GM23338 (cell line): ENCODE measurements around the gene RAB5B. TPM values are rescaled to one million over a fixed set of nuclear protein-coding genes. Genes with fewer than 3 reads are reported as not detected.

Source experiments
- ATAC-seq: fragments of 200-7000 bp; cut with Tn5 transposase; 3 replicates; pipeline ENCODE4 v1.9.1; 2020
- DNase-seq: peaks from one replicate; pipeline ENCODE4 v3.0.0-alpha.2; 2015; ENCODE audit warnings: low spot score
- H2AFZ ChIP-seq: fragments of 200-600 bp; sonication (generic); 2 replicates; pipeline ENCODE4 v1.8.0; 2016; ENCODE audit warnings: antibody characterized with exemption, mild to moderate bottlenecking, moderate library complexity
- H3F3A ChIP-seq: fragments of 200-600 bp; sonication (generic); replicated peaks from 2 replicates; pipeline ENCODE4 v1.8.0; 2017; ENCODE audit warnings: antibody characterized with exemption, mixed run types, low read depth
- H3K27ac ChIP-seq: fragments of 200-600 bp; sonication (generic); 2 replicates; pipeline ENCODE4 v1.6.1; 2016; ENCODE audit warnings: low read depth
- H3K27me3 ChIP-seq: fragments of 200-600 bp; sonication (generic); 2 replicates; pipeline ENCODE4 v1.8.0; 2016; ENCODE audit warnings: mild to moderate bottlenecking, mixed run types, moderate library complexity; ENCODE audit not compliant: insufficient read depth
- H3K36me3 ChIP-seq: fragments of 200-600 bp; sonication (generic); 2 replicates; pipeline ENCODE4 v1.8.0; 2016; ENCODE audit warnings: mild to moderate bottlenecking; ENCODE audit not compliant: insufficient read depth
- H3K4me1 ChIP-seq: fragments of 200-600 bp; sonication (generic); 2 replicates; pipeline ENCODE4 v1.8.0; 2016; ENCODE audit warnings: mild to moderate bottlenecking, moderate library complexity; ENCODE audit not compliant: insufficient read depth
- H3K4me2 ChIP-seq: fragments of 200-600 bp; sonication (generic); 2 replicates; pipeline ENCODE4 v1.7.1; 2017; ENCODE audit warnings: mixed run types
- H3K4me3 ChIP-seq: fragments of 200-600 bp; sonication (generic); 2 replicates; pipeline ENCODE4 v1.6.1; 2016; ENCODE audit warnings: mixed run types
- H3K79me2 ChIP-seq: fragments of 200-600 bp; sonication (generic); replicated peaks from 2 replicates; pipeline ENCODE4 v1.8.0; 2017; ENCODE audit warnings: mild to moderate bottlenecking; ENCODE audit not compliant: insufficient read depth
- H3K9me2 ChIP-seq: fragments of 200-600 bp; sonication (generic); 2 replicates; pipeline ENCODE4 v1.8.0; 2017; ENCODE audit not compliant: insufficient read depth
- H4K20me1 ChIP-seq: fragments of 200-600 bp; sonication (generic); replicated peaks from 2 replicates; pipeline ENCODE4 v1.8.0; 2017; ENCODE audit warnings: mild to moderate bottlenecking; ENCODE audit not compliant: insufficient read depth
- H3K27ac Mint-ChIP-seq: 2 replicates; pipeline ENCODE4 v1.8.0; 2020; ENCODE audit warnings: inconsistent platforms, mild to moderate bottlenecking, moderate library complexity, mixed read lengths
- H3K27me3 Mint-ChIP-seq: 3 replicates; pipeline ENCODE4 v1.8.0; 2022; ENCODE audit warnings: low read depth, mild to moderate bottlenecking, moderate library complexity, mixed read lengths, inconsistent platforms; ENCODE audit not compliant: insufficient read depth, poor library complexity
- H3K36me3 Mint-ChIP-seq: 3 replicates; pipeline ENCODE4 v1.8.0; 2021; ENCODE audit warnings: low read depth, mild to moderate bottlenecking, inconsistent platforms, moderate library complexity, mixed read lengths
- H3K4me1 Mint-ChIP-seq: 3 replicates; pipeline ENCODE4 v1.8.0; 2020; ENCODE audit warnings: mild to moderate bottlenecking, inconsistent platforms, mixed read lengths
- H3K4me3 Mint-ChIP-seq: 3 replicates; pipeline ENCODE4 v1.8.0; 2021; ENCODE audit warnings: moderate library complexity, mild to moderate bottlenecking, inconsistent platforms, mixed read lengths
- H3K9me3 Mint-ChIP-seq: 3 replicates; pipeline ENCODE4 v1.8.0; 2020; ENCODE audit warnings: moderate library complexity, mild to moderate bottlenecking, inconsistent platforms, mixed read lengths
- CREB1 ChIP-seq: fragments of 250-450 bp; sonication (Bioruptor Pico); IDR thresholded peaks from 2 replicates; pipeline ENCODE4 v1.5.0; 2020; ENCODE audit warnings: low read depth, mild to moderate bottlenecking, moderate library complexity
- EZH2phosphoT487 ChIP-seq: fragments of 200-600 bp; sonication (generic); IDR thresholded peaks from one replicate; pipeline ENCODE4 v1.8.1; 2018; ENCODE audit warnings: antibody characterized with exemption; ENCODE audit not compliant: unreplicated experiment
- JUNB ChIP-seq: IDR thresholded peaks from one replicate; pipeline ENCODE4 v1.6.1; 2016; ENCODE audit warnings: antibody characterized with exemption; ENCODE audit not compliant: unreplicated experiment
- NANOG ChIP-seq: IDR thresholded peaks from 2 replicates; pipeline ENCODE4 v1.6.1; 2016; ENCODE audit warnings: antibody characterized with exemption, borderline replicate concordance
- POLR2AphosphoS5 ChIP-seq: IDR thresholded peaks from 2 replicates; pipeline ENCODE4 v1.6.1; 2016; ENCODE audit warnings: antibody characterized with exemption, low read depth
- STAT1 ChIP-seq: IDR thresholded peaks from one replicate; pipeline ENCODE4 v1.6.1; 2016; ENCODE audit warnings: antibody characterized with exemption; ENCODE audit not compliant: unreplicated experiment
- ZNF331 ChIP-seq: fragments of 250-450 bp; sonication (Bioruptor Pico); IDR thresholded peaks from 2 replicates; pipeline ENCODE4 v1.5.0; 2020; ENCODE audit warnings: low read depth, mild to moderate bottlenecking, moderate library complexity
- polyA plus RNA-seq: library from polyadenylated mRNA; unstranded; fragments of >200 nt; fragmentation: Nextera tagmentation; extraction: Ambion mirVana; gene quantifications from 2 replicates; pipeline ENCODE4 v1.2.1, GENCODE V29; 2016
- total RNA-seq: library from RNA; depleted of rRNA; stranded (reverse); fragments of >200 nt; shearing (Covaris generic); gene quantifications from 2 replicates; pipeline ENCODE4 v1.2.3, GENCODE V29; 2014
- TF ChIP-seq, protein P1 (sequence below), 2 experiments: fragments of 200-600 bp in 1 of 2; sonication (generic) in 1 of 2; conservative IDR thresholded peaks; 2 replicates each; pipeline versions ENCODE4 v1.5.1 to v1.6.1; 2016 to 2017; ENCODE audit warnings: antibody characterized with exemption in 2 of 2, low read depth in 2 of 2, mild to moderate bottlenecking in 2 of 2, moderate library complexity in 1 of 2
- TF ChIP-seq, protein P2 (sequence below): fragments of 250-450 bp; sonication (Bioruptor Pico); IDR thresholded peaks from 2 replicates; pipeline ENCODE4 v1.5.0; 2020; ENCODE audit warnings: mild to moderate bottlenecking, moderate library complexity
- TF ChIP-seq, protein P3 (sequence below): IDR thresholded peaks from one replicate; pipeline ENCODE4 v1.6.1; 2018; ENCODE audit warnings: antibody characterized with exemption; ENCODE audit not compliant: unreplicated experiment

RAB5B gene
- total and polyA plus RNA-seq, 2 experiments from 2014 or later = 19.7 to 46.5 TPM

DNA sequence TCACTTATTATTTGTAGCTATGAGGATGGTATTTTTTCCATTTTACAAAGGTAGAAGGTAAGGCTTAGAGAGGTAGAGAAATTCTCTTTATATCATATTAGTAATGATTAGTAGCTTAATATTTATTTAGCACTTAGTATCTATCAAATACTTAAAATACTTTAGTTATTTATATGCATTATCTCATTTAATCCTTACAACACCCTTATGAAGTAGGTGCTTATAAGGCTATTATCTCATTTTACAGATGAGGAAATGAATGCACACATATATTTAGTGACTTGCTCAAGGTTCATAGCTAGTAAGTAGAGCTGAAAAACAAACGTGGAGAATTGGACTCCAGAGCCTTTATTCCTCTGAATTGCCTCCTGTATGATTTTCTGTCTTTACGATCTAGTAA is 11.0 kb downstream of the RAB5B start:
- no peak overlapping the region for H3K4me3 Mint-ChIP-seq
- H3K4me1 Mint-ChIP-seq = peaks cover 3% of the 10 kb centered on the region; the same call in 1 of the 3 replicates
- H3K27me3 Mint-ChIP-seq = peaks cover 2% of the 10 kb centered on the region
- TF ChIP-seq, protein P1, sequence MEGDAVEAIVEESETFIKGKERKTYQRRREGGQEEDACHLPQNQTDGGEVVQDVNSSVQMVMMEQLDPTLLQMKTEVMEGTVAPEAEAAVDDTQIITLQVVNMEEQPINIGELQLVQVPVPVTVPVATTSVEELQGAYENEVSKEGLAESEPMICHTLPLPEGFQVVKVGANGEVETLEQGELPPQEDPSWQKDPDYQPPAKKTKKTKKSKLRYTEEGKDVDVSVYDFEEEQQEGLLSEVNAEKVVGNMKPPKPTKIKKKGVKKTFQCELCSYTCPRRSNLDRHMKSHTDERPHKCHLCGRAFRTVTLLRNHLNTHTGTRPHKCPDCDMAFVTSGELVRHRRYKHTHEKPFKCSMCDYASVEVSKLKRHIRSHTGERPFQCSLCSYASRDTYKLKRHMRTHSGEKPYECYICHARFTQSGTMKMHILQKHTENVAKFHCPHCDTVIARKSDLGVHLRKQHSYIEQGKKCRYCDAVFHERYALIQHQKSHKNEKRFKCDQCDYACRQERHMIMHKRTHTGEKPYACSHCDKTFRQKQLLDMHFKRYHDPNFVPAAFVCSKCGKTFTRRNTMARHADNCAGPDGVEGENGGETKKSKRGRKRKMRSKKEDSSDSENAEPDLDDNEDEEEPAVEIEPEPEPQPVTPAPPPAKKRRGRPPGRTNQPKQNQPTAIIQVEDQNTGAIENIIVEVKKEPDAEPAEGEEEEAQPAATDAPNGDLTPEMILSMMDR (conservative IDR thresholded peaks at IDR 0.05; ENCODE audit: low read depth in 2 of 2) = no peak
- no peak for TF ChIP-seq STAT1
- TF ChIP-seq, protein P2, sequence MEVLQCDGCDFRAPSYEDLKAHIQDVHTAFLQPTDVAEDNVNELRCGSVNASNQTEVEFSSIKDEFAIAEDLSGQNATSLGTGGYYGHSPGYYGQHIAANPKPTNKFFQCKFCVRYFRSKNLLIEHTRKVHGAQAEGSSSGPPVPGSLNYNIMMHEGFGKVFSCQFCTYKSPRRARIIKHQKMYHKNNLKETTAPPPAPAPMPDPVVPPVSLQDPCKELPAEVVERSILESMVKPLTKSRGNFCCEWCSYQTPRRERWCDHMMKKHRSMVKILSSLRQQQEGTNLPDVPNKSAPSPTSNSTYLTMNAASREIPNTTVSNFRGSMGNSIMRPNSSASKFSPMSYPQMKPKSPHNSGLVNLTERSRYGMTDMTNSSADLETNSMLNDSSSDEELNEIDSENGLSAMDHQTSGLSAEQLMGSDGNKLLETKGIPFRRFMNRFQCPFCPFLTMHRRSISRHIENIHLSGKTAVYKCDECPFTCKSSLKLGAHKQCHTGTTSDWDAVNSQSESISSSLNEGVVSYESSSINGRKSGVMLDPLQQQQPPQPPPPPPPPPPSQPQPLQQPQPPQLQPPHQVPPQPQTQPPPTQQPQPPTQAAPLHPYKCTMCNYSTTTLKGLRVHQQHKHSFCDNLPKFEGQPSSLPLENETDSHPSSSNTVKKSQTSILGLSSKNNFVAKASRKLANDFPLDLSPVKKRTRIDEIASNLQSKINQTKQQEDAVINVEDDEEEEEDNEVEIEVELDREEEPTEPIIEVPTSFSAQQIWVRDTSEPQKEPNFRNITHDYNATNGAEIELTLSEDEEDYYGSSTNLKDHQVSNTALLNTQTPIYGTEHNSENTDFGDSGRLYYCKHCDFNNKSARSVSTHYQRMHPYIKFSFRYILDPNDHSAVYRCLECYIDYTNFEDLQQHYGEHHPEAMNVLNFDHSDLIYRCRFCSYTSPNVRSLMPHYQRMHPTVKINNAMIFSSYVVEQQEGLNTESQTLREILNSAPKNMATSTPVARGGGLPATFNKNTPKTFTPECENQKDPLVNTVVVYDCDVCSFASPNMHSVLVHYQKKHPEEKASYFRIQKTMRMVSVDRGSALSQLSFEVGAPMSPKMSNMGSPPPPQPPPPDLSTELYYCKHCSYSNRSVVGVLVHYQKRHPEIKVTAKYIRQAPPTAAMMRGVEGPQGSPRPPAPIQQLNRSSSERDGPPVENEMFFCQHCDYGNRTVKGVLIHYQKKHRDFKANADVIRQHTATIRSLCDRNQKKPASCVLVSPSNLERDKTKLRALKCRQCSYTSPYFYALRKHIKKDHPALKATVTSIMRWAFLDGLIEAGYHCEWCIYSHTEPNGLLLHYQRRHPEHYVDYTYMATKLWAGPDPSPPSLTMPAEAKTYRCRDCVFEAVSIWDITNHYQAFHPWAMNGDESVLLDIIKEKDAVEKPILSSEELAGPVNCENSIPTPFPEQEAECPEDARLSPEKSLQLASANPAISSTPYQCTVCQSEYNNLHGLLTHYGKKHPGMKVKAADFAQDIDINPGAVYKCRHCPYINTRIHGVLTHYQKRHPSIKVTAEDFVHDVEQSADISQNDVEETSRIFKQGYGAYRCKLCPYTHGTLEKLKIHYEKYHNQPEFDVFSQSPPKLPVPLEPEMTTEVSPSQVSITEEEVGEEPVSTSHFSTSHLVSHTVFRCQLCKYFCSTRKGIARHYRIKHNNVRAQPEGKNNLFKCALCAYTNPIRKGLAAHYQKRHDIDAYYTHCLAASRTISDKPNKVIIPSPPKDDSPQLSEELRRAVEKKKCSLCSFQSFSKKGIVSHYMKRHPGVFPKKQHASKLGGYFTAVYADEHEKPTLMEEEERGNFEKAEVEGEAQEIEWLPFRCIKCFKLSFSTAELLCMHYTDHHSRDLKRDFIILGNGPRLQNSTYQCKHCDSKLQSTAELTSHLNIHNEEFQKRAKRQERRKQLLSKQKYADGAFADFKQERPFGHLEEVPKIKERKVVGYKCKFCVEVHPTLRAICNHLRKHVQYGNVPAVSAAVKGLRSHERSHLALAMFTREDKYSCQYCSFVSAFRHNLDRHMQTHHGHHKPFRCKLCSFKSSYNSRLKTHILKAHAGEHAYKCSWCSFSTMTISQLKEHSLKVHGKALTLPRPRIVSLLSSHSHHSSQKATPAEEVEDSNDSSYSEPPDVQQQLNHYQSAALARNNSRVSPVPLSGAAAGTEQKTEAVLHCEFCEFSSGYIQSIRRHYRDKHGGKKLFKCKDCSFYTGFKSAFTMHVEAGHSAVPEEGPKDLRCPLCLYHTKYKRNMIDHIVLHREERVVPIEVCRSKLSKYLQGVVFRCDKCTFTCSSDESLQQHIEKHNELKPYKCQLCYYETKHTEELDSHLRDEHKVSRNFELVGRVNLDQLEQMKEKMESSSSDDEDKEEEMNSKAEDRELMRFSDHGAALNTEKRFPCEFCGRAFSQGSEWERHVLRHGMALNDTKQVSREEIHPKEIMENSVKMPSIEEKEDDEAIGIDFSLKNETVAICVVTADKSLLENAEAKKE (CRISPR knock-in tag) = no peak
- TF ChIP-seq ZNF331 (CRISPR knock-in tag) = no peak
- TF ChIP-seq NANOG = no peak
- no peak for TF ChIP-seq EZH2phosphoT487
- TF ChIP-seq, protein P3, sequence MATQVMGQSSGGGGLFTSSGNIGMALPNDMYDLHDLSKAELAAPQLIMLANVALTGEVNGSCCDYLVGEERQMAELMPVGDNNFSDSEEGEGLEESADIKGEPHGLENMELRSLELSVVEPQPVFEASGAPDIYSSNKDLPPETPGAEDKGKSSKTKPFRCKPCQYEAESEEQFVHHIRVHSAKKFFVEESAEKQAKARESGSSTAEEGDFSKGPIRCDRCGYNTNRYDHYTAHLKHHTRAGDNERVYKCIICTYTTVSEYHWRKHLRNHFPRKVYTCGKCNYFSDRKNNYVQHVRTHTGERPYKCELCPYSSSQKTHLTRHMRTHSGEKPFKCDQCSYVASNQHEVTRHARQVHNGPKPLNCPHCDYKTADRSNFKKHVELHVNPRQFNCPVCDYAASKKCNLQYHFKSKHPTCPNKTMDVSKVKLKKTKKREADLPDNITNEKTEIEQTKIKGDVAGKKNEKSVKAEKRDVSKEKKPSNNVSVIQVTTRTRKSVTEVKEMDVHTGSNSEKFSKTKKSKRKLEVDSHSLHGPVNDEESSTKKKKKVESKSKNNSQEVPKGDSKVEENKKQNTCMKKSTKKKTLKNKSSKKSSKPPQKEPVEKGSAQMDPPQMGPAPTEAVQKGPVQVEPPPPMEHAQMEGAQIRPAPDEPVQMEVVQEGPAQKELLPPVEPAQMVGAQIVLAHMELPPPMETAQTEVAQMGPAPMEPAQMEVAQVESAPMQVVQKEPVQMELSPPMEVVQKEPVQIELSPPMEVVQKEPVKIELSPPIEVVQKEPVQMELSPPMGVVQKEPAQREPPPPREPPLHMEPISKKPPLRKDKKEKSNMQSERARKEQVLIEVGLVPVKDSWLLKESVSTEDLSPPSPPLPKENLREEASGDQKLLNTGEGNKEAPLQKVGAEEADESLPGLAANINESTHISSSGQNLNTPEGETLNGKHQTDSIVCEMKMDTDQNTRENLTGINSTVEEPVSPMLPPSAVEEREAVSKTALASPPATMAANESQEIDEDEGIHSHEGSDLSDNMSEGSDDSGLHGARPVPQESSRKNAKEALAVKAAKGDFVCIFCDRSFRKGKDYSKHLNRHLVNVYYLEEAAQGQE = no peak
- TF ChIP-seq POLR2AphosphoS5 = no peak
- TF ChIP-seq JUNB = no peak
- TF ChIP-seq CREB1 (CRISPR knock-in tag) = no peak
- no peaks in the 10 kb centered on the region; the same call in none of the 2 replicates for H4K20me1 ChIP-seq
- H2AFZ ChIP-seq = no peak overlapping the region
- no peak for ATAC-seq
- no peak overlapping the region for H3K27ac Mint-ChIP-seq
- peaks cover 9% of the 10 kb centered on the region; the same call in 1 of the 2 replicates for H3K36me3 ChIP-seq
- H3K4me1 ChIP-seq = no peaks in the 10 kb centered on the region
- 0 out of 2 replicates have a peak, but pooled peaks cover 6% of the 10 kb centered on the region for H3K79me2 ChIP-seq
- H3K36me3 Mint-ChIP-seq = peaks cover 51% of the 10 kb centered on the region
- no peak overlapping the region for H3K4me3 ChIP-seq
- no peak for DNase-seq
- H3K9me3 Mint-ChIP-seq = no peaks in the 10 kb centered on the region
- H3K9me2 ChIP-seq = no peaks in the 10 kb centered on the region
- no peak overlapping the region for H3K27ac ChIP-seq
- H3F3A ChIP-seq = peaks cover 18% of the 10 kb centered on the region; the same call in 1 of the 2 replicates
- H3K27me3 ChIP-seq = no peaks in the 10 kb centered on the region
- no peak overlapping the region for H3K4me2 ChIP-seq
